ENCODE results near the gene AGPAT4. TPM values are rescaled to one million over a fixed set of nuclear protein-coding genes. Genes with fewer than 3 reads are reported as not detected.

The AGPAT4 gene
- total RNA-seq, 1 experiment from 2014 or later: 22.0 TPM

DNA sequence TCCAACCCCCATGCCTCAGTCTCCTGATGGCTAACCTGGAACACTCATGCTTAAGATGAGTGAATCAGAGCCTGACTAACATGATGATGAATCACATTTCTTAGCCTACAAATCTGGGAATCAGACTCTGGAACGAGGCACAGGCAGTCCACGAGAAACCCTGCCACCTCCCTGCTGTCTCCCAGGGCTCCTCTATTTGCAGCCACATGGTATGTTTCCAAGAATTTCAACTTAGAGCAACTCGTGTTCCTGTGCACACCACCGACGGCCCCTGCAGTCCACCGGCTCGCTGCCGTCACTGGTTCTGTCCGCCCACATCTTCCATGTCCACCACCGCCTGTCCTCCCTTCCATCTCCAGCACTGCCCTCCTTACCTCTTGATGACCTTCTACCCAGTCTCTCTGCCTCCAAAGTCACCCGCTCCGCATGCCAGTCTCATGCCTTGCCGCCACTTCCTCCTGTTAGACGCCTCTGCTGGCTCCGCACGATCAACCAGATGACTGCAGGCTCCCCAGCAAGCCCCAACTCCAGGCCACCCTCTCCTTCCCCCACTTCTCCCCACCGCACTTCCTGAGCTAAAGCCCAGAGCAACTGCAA is 87.6 kb downstream of the AGPAT4 start:
- H3K4me1 Mint-ChIP-seq: no peaks in the 10 kb centered on the region
- Histone ChIP-seq H2AK5ac (ENCODE audit: insufficient read length, low read length) (no peak overlapping the region), H4K5ac (ENCODE audit: insufficient read length, low read depth, low read length) (no peak overlapping the region), H2AFZ (ENCODE audit: low read length) (no peak overlapping the region), H2BK15ac (ENCODE audit: low read depth, low read length) (no peak overlapping the region), H2BK120ac (ENCODE audit: low read depth, low read length, poor library complexity, severe bottlenecking) (no peak overlapping the region), H3K9ac (ENCODE audit: extremely low read depth, insufficient read length, low read length) (no peak overlapping the region), H3K23me2 (ENCODE audit: insufficient read length, low read depth, low read length, poor library complexity, severe bottlenecking) (no peaks in the 10 kb centered on the region), H2BK12ac (ENCODE audit: insufficient read length, low read depth, low read length) (no peak overlapping the region), H3K23ac (ENCODE audit: insufficient read length, low read depth, low read length) (no peak overlapping the region), H3K79me1 (ENCODE audit: insufficient read depth, low read depth, low read length, poor library complexity, severe bottlenecking) (no peaks in the 10 kb centered on the region), H4K8ac (replicated peaks; ENCODE audit: insufficient read length, low read depth, low read length) (no peak overlapping the region), H3K14ac (ENCODE audit: insufficient read depth, low read length) (no peak overlapping the region), H3K4me2 (ENCODE audit: insufficient read depth, insufficient read length, low read length) (no peak overlapping the region), H3K79me2 (ENCODE audit: insufficient read depth, low read length) (no peaks in the 10 kb centered on the region), H4K20me1 (ENCODE audit: control insufficient read depth, insufficient read depth, insufficient read length) (no peaks in the 10 kb centered on the region), H3K4ac (ENCODE audit: low read depth, low read length) (no peak overlapping the region), H3K56ac (ENCODE audit: insufficient read length, low read depth, low read length) (no peak overlapping the region), H3K9me3 (ENCODE audit: control insufficient read depth, low read depth, low read length) (no peaks in the 10 kb centered on the region), H3K18ac (ENCODE audit: insufficient read length, low read depth, low read length) (no peak overlapping the region), H3T11ph (ENCODE audit: low read length) (no peak overlapping the region), H2BK5ac (ENCODE audit: insufficient read length, low read length) (no peak overlapping the region), H2BK20ac (ENCODE audit: low read depth, low read length, poor library complexity, severe bottlenecking) (no peak overlapping the region), H3K4me1 (ENCODE audit: insufficient read depth, low read length) (no peaks in the 10 kb centered on the region), H3K27ac (ENCODE audit: insufficient read length, low read depth, low read length) (no peak overlapping the region), H3K27me3 (ENCODE audit: insufficient read depth, low read length) (no peaks in the 10 kb centered on the region), H4K91ac (ENCODE audit: insufficient read length, low read depth, low read length) (no peak overlapping the region)
- no peaks in the 10 kb centered on the region for H3K27me3 Mint-ChIP-seq (ENCODE audit: low read depth)
- TF ChIP-seq, protein P1, sequence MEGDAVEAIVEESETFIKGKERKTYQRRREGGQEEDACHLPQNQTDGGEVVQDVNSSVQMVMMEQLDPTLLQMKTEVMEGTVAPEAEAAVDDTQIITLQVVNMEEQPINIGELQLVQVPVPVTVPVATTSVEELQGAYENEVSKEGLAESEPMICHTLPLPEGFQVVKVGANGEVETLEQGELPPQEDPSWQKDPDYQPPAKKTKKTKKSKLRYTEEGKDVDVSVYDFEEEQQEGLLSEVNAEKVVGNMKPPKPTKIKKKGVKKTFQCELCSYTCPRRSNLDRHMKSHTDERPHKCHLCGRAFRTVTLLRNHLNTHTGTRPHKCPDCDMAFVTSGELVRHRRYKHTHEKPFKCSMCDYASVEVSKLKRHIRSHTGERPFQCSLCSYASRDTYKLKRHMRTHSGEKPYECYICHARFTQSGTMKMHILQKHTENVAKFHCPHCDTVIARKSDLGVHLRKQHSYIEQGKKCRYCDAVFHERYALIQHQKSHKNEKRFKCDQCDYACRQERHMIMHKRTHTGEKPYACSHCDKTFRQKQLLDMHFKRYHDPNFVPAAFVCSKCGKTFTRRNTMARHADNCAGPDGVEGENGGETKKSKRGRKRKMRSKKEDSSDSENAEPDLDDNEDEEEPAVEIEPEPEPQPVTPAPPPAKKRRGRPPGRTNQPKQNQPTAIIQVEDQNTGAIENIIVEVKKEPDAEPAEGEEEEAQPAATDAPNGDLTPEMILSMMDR (conservative IDR thresholded peaks at IDR 0.05): no peak
- WGBS (ENCODE audit: extremely low coverage, insufficient read length, low lambda C conversion rate): no CpG with 5 or more reads among the region's 17 CpGs
- H3K4me3 Mint-ChIP-seq: no peak overlapping the region
- H3K27ac Mint-ChIP-seq: peak overlapping the region in 1 of 3 experiments; percentile 72; a peak in 3 of 7 replicates
- peaks cover 34 to 56% (median 55%) of the 10 kb centered on the region in 3 experiments for H3K36me3 Mint-ChIP-seq (ENCODE audit: insufficient read depth in 1 of 3, low read depth in 3 of 3)
- H3K9me3 Mint-ChIP-seq: peaks cover 0 to 10% of the 10 kb centered on the region in 2 experiments
- no peak for DNase-seq
